Pons (tissue), 1 donor: ENCODE data around the gene EZH2.

Source experiments
- DNase-seq: peaks from one replicate; pipeline ENCODE4 v3.0.0-alpha.2; 2016; ENCODE audit warnings: low spot score

EZH2 gene

GRCh38 chr7:148884049-148884298 lies at the start of gene EZH2:
Gene EZH2, minus strand, starts transcription at chr7:148884291. Its CDS starts 36,993 bp downstream, at chr7:148847298.
- no peak for DNase-seq

DNA sequence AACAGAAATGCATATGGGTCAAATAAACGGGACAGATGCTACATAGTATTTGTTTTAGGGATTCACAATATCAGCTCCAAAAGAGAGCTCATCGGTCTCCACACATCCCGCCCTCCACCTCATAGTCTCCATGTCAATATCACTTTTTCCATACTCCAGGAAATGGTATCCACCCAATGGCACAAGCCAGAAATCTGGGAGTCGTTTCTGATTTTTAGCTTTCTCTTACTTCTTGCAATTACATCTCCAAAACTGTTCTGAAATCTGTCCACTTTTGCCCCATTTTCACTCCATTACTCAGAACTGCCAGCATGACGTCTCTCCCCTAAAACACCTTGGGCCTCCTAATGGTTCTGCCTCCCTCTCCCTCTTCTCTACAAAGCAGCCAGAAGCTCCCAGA lies 47.4 kb upstream of the EZH2 start:
- no peak for DNase-seq

GRCh38 chr7:148930335-148930734 lies 46.2 kb upstream of the EZH2 start:
- no peak for DNase-seq

- no peak for DNase-seq
Observed at GRCh38 chr7:148929176-148929575, 45.1 kb upstream of the EZH2 start.

GRCh38 chr7:148927123-148928045 lies 43.3 kb upstream of the EZH2 start:
- DNase-seq, result no peak

DNA sequence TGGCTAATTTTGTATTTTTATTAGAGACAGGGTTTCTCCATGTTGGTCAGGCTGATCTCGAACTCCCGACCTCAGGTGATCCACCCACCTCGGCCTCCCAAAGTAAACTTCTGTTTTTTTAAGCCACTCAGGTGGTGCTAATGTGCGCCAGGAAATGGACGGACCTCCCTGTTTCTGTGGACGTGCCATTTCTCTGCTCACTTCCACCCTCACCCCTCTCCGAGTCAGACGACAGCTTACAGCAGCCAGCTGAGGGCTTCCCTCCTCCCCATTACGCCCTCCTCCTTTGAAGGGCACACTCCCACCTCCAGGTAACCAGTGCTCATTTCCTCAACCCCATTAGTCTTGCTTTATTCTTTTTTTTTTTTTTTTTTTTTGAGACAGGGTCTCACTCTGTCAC lies 41.7 kb upstream of the EZH2 start:
- no peak for DNase-seq

DNA sequence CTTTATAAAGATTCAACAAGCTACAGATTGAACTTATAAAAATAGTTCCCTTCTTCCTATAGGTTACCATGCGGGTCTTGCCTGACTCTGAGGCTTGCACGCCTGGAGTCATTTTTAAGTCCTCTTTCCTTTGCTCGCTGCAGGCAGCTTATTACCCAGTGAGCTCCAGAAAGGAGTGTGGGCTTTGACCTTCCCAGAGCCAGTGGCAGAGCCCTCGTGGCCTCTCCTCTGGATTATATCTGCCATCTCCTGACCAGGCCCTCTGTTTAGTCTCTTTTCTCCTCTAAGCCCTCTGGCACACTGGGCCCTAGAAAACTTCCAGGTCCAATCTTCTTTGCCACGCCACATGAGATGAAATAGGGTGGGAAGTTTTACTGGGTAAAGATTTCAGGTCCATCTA lies 39.9 kb upstream of the EZH2 start:
- no peak for DNase-seq

GRCh38 chr7:148921806-148922205 lies 37.7 kb upstream of the EZH2 start:
- no peak for DNase-seq

GRCh38 chr7:148921189-148921588 lies 37.1 kb upstream of the EZH2 start:
- DNase-seq, result no peak

- DNase-seq, result no peak
Observed at GRCh38 chr7:148919859-148920258, 35.8 kb upstream of the EZH2 start.

- no peak for DNase-seq
Observed at GRCh38 chr7:148918058-148918596, 34.0 kb upstream of the EZH2 start.

- no peak for DNase-seq
Observed at GRCh38 chr7:148916186-148916585, 32.1 kb upstream of the EZH2 start.

DNA sequence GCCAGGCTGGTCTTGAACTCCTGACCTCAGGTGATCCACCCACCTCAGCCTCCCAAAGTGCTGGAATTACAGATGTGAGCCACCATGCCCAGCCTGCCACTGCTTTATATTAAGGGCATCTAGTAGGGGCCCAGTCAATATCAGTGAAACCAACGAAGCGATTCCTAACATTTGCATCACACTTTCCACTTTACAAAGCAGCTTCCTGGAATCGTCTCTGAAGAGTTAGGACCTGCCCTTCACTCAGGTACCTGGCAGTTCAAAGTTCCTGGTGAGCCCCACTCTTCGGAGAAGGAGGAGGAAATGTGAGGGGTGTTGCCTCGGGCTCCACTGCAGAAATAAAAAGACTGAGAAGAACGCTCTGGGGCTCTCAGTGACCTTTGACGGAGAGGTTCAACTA lies 31.1 kb upstream of the EZH2 start:
- no peak for DNase-seq

- DNase-seq, result no peak
Observed at GRCh38 chr7:148914208-148914777, 30.2 kb upstream of the EZH2 start.

GRCh38 chr7:148912758-148913541 lies 28.9 kb upstream of the EZH2 start:
- no peak for DNase-seq

DNA sequence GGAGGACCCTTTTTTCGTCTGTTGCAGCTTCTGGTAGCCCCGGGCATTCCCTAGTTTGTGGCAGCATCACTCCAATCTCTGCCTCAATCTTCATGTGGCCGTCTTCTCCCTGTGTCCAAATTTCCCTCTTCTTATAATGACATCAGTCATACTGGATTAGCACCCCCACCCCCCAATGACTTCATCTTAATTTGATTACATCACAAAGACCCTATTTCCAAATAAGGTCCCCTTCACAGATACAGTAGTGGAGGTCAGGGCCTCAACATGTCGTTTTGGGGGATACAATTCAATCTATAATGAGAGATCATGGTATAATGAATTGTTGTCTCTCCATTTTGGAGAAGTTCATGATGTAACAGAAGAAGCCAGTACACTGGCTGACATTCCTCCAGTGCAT lies 28.1 kb upstream of the EZH2 start:
- DNase-seq, result no peak

- no peak for DNase-seq
Observed at GRCh38 chr7:148911626-148912025, 27.5 kb upstream of the EZH2 start.

- no peak for DNase-seq
Observed at GRCh38 chr7:148909568-148909967, 25.5 kb upstream of the EZH2 start.

- DNase-seq, result no peak
Observed at GRCh38 chr7:148906707-148907498, 22.8 kb upstream of the EZH2 start.

DNA sequence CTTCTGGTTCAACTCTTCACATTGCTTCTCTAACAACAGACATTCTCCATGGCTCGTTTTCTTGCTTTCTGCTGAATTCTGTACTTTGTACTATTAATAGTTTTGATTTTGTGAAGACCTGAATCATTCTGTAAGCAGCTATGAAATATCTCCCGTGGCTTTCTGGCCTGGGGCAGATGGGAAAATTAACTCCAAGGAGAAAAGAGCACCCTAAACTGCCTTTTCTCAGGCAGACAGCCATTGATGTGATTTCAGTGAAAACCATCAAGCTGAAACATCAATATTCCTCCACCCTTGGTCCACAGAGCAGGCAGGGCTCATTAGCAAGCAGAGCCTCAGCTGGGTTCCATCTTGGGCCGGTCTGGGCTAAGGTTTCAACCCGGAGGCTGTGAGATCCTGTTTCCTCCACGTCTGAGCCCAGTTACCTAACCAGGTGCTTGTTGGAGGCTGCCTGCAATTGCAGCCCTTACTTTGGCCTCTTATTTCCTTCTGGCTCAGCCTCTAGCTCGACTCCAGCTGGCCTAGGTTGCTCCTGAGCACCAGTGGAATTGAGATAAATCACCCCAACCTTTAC lies 21.1 kb upstream of the EZH2 start:
- DNase-seq, result no peak

DNA sequence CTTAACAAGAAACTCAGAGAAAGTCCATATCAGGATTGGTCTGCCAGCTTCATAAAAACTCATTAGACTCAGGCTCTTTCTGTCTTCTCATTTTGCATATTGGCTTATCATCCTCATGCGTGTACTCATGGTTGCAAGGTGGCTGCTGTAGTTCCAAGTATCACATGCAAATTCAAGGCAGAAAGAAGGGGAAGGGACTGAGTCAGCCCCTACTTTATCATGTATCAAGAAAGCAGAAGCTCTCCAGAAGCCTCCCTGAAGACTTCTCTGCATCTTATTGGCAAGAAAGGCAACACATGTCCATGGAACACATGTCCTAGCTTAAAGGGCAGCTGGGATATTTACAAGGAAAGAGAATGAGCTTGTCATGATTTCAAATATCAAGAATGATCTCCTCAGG lies 19.4 kb upstream of the EZH2 start:
- DNase-seq, result no peak

DNA sequence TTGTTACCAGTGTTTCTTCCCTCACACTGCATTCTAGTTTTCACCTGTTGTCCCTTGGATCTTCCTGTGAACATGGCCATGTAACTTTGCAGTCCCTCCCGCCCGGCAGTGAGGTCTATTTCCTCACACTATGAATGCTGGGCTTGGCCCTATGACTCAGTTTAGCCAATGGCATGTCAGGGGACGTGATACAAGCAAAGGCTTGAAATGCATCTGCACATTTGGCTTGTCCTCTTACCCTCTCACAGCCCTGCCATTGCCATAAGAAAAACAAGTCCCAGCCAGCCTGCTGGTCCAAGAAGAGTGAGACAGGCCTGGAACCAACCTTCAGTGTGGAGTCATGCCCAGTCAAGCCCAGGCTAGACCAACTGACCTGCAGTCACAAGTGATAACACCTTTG lies 17.1 kb upstream of the EZH2 start:
- no peak for DNase-seq
